ENCODE data around the gene RPP38. TPM values are rescaled to one million over a fixed set of nuclear protein-coding genes. Genes with fewer than 3 reads are reported as not detected.

The RPP38 gene
- total and polyA plus RNA-seq, 4 donors = 7.2 to 12.0 (median 8.2) TPM

- TF ChIP-seq CTCF (IDR thresholded peaks at IDR 0.05; ENCODE audit: low read depth, low read length, missing input control) (no peak), NR2F2 (IDR thresholded peaks at IDR 0.05) (no peak), RXRA (IDR thresholded peaks at IDR 0.05) (peak in 1 of 2 donors; percentile 71)
Measured at GRCh38 chr10:15137036-15137359, 39.8 kb downstream of the RPP38 start (continued).

GRCh38 chr10:15137636-15138035, 40.5 kb downstream of the RPP38 start:
- no peak overlapping the region for H3K4me3 ChIP-seq (ENCODE audit: low read depth in 1 of 3, low read length in 3 of 3)
- H3K9ac ChIP-seq (ENCODE audit: low read depth in 1 of 2, low read length in 2 of 2) = no peak overlapping the region
- no peak overlapping the region for H3K27ac ChIP-seq (ENCODE audit: low read depth in 1 of 2, low read length in 2 of 2)
- TF ChIP-seq RXRA (IDR thresholded peaks at IDR 0.05) = no peak
- no peak for TF ChIP-seq FOXA2 (IDR thresholded peaks at IDR 0.05)
- TF ChIP-seq YY1 (IDR thresholded peaks at IDR 0.05) = no peak
- TF ChIP-seq JUND (IDR thresholded peaks at IDR 0.05) = no peak
- no peak for TF ChIP-seq ZBTB33 (IDR thresholded peaks at IDR 0.05)
- TF ChIP-seq RAD21 (IDR thresholded peaks at IDR 0.05) = no peak
- no peak for TF ChIP-seq HNF4A (conservative IDR thresholded peaks at IDR 0.05)
- TF ChIP-seq REST (IDR thresholded peaks at IDR 0.05) = no peak
- TF ChIP-seq NR2F2 (IDR thresholded peaks at IDR 0.05) = no peak
- no peak for TF ChIP-seq MAX (IDR thresholded peaks at IDR 0.05)
- TF ChIP-seq CTCF (IDR thresholded peaks at IDR 0.05; ENCODE audit: low read depth, low read length, missing input control) = no peak
- no peak for TF ChIP-seq GABPA (IDR thresholded peaks at IDR 0.05 in 1 of 2, conservative IDR thresholded peaks at IDR 0.05 in 1 of 2)
- TF ChIP-seq HNF4G (IDR thresholded peaks at IDR 0.05) = no peak
- TF ChIP-seq EGR1 (IDR thresholded peaks at IDR 0.05; ENCODE audit: low read depth in 2 of 2) = no peak
- no peak for TF ChIP-seq FOXA1 (IDR thresholded peaks at IDR 0.05)
- TF ChIP-seq TAF1 (conservative IDR thresholded peaks at IDR 0.05) = no peak
- TF ChIP-seq SP1 (IDR thresholded peaks at IDR 0.05) = no peak
- H3K4me1 ChIP-seq (ENCODE audit: control insufficient read depth in 4 of 4, insufficient read depth in 4 of 4, low read length in 3 of 4) = peaks cover 2 to 5% (median 3%) of the 10 kb centered on the region in 4 donors
- 97% methylated on average over 1 of the region's 1 CpG for WGBS
- H3K9me3 ChIP-seq (ENCODE audit: control insufficient read depth in 4 of 4, low read length in 3 of 4) = no peaks in the 10 kb centered on the region
- H3K27me3 ChIP-seq (ENCODE audit: control insufficient read depth in 4 of 4, insufficient read depth in 4 of 4, low read length in 3 of 4) = no peaks in the 10 kb centered on the region
- DNase-seq (ENCODE audit: low spot score) = no peak
- H3K36me3 ChIP-seq (ENCODE audit: control insufficient read depth in 4 of 4, insufficient read depth in 3 of 4, low read depth in 1 of 4, low read length in 3 of 4) = peaks cover 10 to 28% (median 16%) of the 10 kb centered on the region in 4 donors

Data from liver (tissue), 9 donors.